Measurements from ENCODE around the gene PSMD1.
"Not testable (repeated sequence)": the region's sequence is repeated elsewhere in the genome, so short reads cannot be mapped to it uniquely, and the experiment has no call there.

The PSMD1 gene

GRCh38 chr2:231161252-231161839 lies 104.7 kb downstream of the PSMD1 start:
- no peak for DNase-seq

- DNase-seq: no peak
Measured at GRCh38 chr2:231161877-231162329, 105.2 kb downstream of the PSMD1 start.

- no peak for DNase-seq
Measured at GRCh38 chr2:231163011-231163410, 106.3 kb downstream of the PSMD1 start.

- no peak for DNase-seq
Measured at GRCh38 chr2:231163414-231164095, 106.9 kb downstream of the PSMD1 start.

- no peak for DNase-seq
Measured at GRCh38 chr2:231167745-231168459, 111.2 kb downstream of the PSMD1 start.

GRCh38 chr2:231168460-231169139 lies 111.9 kb downstream of the PSMD1 start:
- DNase-seq: no peak

GRCh38 chr2:231169488-231169887 lies 112.8 kb downstream of the PSMD1 start:
- no peak for DNase-seq

GRCh38 chr2:231170055-231170454 lies 113.4 kb downstream of the PSMD1 start:
- DNase-seq: no peak

- DNase-seq: no peak
Measured at GRCh38 chr2:231172025-231172424, 115.4 kb downstream of the PSMD1 start.

GRCh38 chr2:231174211-231174651 lies 117.6 kb downstream of the PSMD1 start:
- no peak for DNase-seq

- DNase-seq: no peak
Measured at GRCh38 chr2:231176066-231176465, 119.4 kb downstream of the PSMD1 start.

- DNase-seq: no peak
Measured at GRCh38 chr2:231177156-231178025, 120.7 kb downstream of the PSMD1 start.

GRCh38 chr2:231178805-231179204 lies 122.1 kb downstream of the PSMD1 start:
- not testable (repeated sequence) for DNase-seq

- no peak for DNase-seq
Measured at GRCh38 chr2:231181860-231182512, 125.3 kb downstream of the PSMD1 start.

- DNase-seq: no peak
Measured at GRCh38 chr2:231182513-231182899, 125.8 kb downstream of the PSMD1 start.

GRCh38 chr2:231183851-231184250 lies 127.2 kb downstream of the PSMD1 start:
- DNase-seq: no peak

- no peak for DNase-seq
Measured at GRCh38 chr2:231184319-231184718, 127.7 kb downstream of the PSMD1 start.

- DNase-seq: no peak
Measured at GRCh38 chr2:231185050-231185725, 128.5 kb downstream of the PSMD1 start.

GRCh38 chr2:231185886-231186285 lies 129.2 kb downstream of the PSMD1 start:
- no peak for DNase-seq

GRCh38 chr2:231186325-231186724 lies 129.7 kb downstream of the PSMD1 start:
- DNase-seq: no peak

Data from NCI-H345 (cell line).